T-helper 2 cell treated with Interferon-gamma antibody and Interleukin-4, amounts not matched to agents 100 ng/mL and 5 ng/mL, for 36 hours (primary cell): ENCODE results near the gene ABTB2. TPM values are rescaled to one million over a fixed set of nuclear protein-coding genes. Genes with fewer than 3 reads are reported as not detected.
"Not testable (repeated sequence)": the region's sequence is repeated elsewhere in the genome, so short reads cannot be mapped to it uniquely, and the experiment has no call there.

Experiments
- intact Hi-C: fragments of 100-400 bp; cut with micrococcal nuclease; formaldehyde crosslinking; loops from one replicate; pipeline ENCODE4 v1.15.1; 2023
- total RNA-seq: library from RNA; stranded (reverse); gene quantifications from 2 replicates; pipeline ENCODE4 v1.2.3, GENCODE V29; 2022

Gene ABTB2
- total RNA-seq, 1 donor from 2014 or later: 4.6 TPM

DNA sequence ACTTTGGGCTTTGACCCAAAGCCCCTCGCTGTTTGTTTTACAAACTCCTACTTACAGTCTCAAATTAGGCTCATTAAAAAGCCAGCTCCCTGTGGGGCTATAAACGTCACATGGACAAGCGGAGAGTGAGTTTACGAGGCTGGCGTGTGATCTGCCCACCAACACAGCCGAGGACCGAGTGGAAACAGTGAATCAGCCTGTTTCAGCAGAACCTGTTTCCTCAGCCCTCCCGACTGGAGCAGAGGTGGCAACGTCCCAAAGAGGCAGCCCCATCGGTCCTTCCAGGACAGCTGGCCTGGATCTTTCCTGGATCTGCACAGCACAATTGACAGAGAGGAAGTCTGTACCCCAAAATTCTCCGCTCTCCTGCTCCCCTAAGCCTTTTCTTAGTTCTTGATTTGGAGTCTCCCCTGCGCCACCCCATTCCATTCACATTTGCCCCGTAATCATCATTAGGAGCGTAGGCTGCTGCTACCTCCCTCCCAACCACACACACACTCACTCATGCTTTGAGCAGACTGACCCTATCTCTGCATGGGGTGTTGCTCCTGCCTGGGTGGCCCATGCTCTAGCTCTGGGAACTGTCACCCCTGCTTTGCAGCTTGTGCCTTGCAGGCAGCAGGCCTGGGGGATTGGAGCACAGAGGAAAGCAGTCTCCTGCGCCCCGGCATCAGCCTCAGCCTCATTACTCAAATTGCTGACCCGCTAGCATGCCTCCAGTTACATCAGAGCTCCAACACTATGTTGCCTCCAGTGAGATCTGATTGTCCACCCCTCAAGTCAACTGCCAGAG lies 134.6 kb downstream of the ABTB2 start:
- intact Hi-C loops: no loop called here

DNA sequence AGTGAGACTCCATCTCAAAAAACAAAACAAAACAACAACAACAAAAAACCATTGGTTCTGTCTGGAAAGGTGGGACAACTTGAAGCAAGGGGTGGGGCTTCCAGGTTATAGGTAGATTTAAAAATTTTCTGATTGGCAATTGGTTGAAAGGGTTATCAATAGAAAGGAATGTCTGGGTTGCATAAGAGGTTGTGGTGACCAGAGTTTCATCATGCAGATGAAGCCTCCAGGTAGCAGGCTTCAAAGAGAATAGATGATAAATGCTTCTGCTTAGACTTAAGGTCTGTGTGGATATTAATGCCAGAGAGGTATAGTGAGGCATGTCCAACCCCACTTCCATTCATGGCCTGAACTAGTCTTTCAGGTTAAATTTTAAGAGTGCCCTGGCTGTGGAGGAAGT lies 135.8 kb downstream of the ABTB2 start:
- intact Hi-C loops: no loop called here

DNA sequence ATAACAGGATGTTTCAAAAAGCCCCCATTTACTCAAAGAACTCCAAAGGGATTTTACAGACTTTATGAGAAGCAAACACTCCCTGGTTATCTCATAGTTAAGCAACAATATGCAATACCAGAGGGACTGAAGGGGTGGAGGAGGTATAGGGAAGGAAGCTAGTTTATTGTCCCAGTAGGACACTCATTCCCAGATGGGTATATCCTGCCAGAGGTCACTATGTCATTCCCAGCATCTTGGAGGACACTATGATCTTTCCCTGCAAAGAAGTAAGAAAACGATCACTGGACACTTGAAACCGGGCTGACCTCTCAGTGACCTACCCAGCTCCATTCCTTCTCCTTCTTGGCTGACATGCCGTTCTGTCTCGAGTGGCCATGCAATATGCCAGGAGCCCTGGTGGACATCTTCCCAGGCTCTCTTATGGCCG lies 137.9 kb downstream of the ABTB2 start:
- intact Hi-C loops: no loop called here

DNA sequence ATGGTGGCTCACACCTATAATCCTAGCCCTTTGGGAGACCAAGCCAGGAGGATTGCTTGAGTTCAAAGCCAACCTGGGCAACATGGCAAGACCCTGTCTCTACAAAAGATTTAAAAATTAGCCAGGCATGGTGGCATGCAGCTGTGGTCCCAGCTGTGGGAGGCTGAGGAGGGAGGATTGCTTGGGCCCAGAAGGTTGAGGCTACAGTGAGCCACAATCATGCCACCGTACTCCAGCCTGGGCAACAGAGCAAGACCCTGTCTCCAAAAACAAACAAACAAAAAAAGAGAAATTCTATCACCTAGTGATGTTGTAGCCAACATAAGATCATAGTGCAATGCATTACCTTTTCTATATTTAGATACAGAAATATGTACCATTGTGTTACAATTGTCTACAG lies 138.5 kb downstream of the ABTB2 start:
- intact Hi-C loops: no loop called here

DNA sequence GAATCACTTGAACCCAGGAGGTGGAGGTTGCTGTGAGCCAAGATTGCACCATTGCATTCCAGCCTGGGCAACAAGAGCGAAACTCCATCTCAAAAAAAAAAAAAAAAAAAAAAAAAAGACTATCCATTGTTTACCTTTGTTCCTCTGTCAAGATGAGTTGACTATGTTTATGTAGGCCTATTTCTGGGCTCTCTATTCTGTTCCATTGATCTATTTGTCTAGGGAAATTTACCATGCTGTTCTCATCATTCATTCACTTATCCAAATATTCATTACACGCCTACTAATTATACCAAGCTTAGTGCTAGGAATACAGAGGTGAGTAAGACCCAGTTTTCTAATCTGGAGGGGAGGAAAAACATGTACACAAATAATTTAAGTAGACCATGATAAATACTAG lies 139.1 kb downstream of the ABTB2 start:
- intact Hi-C loops: not testable (repeated sequence)

DNA sequence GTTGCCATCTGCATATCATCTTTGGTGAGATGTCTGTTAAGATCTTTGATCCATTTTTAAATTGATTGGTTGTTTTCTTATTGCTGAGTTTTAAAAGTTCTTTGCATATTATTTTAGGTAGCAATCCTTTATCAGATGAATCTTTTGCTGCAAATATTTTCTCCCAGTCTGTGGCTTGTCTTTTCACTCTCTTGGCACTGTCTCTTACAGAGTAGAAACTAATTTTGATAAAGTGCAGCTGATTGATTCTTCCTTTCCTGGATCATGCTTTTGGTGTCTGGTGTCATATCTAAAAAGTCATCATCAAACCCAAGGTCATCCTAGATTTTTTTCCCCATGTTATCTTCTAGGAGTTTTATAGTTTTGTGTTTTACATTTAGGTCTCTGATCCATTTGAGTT lies 139.7 kb downstream of the ABTB2 start:
- intact Hi-C loops: no loop called here

DNA sequence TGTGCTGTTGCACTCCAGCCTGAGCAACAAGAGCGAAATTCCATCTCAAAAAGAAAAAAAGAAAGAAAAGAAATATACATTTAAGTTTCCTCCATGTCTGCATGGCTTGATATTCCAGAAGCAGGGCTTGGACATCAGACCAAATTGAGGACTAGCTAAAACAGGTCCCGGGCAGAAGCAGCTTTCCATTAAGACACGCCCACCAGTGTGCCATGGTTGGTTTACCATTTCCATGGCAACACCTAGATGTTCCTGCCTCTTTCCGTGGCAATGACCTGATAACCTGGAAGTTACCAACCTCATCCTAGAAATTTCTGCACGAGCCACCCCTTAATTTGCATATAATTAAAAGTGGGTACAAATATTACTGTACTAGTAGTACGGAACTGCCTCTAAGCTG lies 141.1 kb downstream of the ABTB2 start:
- intact Hi-C loops: no loop called here

DNA sequence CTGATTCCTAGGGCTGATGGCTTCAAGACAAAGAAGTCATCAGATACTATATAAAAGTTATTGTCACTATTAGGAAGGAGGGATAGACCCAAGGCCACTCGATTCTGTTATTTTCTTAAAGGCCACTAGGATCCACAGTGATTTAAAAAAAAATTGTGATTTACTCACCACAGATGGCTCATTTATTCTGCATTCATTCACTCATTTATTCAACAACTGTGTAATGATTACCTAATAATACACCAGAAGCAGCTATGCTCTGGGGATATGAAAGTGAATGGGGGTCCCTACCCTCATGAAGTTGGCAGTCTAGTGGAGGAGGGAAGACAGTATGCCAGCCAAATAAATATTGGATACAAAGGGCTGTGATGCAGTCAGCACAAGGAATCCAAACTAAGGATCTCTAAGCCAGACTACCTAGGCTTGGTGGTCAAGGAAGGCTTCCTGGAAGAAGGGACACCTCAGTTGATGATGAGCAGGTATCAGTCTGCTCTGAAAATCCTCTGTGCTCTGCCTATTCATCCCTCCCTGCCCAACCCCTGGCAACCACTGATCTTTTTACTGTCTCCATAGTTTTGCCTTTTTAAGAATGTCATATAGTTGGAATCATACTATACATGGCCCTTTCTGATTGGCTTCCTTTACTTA lies 141.9 kb downstream of the ABTB2 start:
- intact Hi-C loops: no loop called here

DNA sequence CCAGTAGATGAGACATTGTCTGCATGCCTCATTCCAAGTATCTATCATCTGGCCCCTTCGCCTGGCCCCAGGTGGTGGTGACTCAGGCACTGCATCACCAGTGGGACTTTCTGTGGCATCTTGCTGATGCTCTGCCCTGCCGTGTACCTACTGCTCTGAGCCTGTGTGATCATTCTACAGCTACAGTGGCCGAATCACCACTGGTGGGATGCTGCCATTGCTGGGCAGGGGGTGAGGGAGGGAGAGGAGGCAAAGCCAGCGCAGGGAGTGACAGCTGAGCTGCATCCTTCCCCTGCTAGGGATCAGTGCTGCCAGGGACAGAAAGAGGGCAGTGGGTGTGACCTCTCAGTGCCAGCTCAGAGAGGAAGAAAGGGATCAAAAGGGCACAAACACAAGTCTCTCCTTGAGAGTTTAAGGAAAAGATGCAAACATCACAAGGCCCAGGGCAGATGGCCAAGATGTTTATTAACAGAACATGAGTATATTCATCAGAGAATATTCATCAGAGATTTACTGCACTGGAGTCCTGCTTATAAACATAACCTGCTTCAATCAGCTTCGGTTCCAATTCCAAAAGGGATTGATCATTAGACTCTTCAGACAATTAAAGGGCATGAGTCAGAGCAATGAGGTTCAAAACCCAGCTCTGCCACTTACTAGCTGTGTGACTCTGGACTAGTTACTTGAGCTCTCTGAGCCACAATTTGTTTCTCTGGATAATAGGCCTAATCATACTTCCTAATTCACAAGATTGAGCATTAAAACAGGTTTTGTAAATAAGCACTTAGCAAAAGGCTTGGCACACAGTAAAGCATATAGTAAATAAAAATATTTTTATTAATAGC lies 142.6 kb downstream of the ABTB2 start:
- intact Hi-C loops: no loop called here

DNA sequence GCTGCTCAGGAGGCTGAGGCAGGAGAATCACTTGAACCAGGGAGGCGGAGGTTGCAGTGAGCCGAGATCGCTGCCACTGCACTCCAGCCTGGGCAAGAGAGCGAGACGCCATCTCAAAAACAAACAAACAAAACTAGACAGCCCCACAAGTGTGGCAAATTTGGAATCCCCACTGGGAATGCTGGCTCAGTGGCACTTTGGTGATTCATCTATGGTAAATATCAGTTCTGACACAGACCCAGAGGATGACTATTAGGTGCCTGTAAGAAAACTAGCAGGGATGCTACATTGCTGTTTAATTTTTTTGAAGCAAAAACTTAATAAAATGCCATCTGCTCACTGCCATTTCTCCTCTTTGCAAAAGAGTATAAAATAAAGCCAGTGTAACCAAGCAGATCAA lies 144.4 kb downstream of the ABTB2 start:
- intact Hi-C loops: no loop called here

DNA sequence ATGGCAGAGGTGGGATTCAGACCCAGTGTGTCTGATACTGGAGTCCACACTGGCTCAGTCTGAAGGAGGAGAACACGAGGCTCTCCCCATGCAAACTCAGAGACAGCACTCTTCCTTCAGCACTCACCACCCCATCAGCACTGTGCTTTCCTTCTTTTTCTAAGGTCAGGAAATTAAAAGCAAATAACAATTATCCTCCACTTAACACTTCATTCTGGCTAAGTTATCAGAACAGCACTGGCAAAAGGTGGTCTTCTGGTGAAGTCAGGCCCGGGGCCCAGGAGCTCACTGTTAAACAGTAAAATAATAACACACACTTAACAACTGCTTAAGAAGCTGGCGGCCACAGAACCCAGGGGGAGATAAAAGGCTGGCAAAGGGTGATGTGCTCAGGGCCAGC lies 145.2 kb downstream of the ABTB2 start:
- intact Hi-C loops: no loop called here

DNA sequence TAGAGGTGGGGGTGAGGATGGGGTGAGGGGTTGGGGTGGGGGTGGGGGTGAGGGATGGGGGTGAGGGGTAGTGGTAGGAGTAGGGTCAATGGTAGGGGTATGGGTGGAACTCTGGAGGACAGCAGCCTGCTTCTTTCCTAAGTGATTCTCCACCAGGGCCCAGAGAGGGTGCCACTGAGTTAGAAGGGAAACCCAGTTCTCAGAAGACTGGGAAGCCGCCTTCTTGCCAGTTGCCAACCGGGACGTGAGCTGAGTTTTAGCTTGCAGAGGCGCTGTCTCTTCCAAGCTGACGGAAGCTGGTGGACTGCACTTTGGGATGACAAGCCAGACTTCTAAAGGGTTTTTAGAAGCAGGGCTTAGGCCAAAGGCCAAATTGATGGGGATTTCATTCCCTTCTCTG lies 148.0 kb downstream of the ABTB2 start:
- intact Hi-C loops: no loop called here

DNA sequence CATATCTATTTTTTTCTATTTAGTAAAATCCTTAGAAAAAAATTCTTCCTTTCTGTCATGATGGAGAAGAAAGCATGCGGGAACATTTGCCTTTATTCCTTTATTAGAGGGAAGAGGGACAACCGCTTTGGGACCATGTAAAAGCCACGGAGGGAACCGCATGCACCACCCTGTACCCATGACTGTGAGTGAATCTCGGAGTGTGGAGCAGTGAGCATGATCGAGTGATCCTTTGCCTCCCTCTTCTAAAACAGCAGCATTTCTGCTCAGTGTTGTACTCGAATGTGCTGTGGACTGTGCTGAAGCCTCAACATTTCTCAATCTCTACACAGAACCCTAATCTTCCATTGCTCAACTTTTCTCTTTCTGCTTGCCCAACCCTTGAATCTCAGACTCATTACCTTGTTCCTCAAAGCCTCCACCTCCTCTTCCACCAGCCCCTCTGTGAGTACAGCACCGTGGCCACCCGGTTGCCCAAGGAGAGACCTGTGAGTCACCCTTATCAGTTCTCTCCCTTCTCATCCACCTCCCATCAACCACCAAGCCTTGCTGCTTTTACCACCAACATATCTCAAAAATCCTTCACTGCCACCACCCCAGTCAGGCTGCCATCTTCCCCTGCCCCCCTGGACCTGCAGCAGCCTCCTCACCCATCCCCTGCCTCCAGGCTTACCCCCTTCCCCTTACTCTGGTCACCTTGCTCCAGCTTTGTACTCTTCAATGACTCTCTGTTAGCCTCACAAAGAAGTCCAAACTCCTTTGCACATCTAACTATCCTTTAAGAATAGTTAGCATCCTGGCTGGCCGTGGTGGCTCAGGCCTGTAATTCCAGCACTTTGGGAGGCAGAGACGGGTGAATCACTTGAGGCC lies 149.3 kb downstream of the ABTB2 start:
- intact Hi-C loops: no loop called here

DNA sequence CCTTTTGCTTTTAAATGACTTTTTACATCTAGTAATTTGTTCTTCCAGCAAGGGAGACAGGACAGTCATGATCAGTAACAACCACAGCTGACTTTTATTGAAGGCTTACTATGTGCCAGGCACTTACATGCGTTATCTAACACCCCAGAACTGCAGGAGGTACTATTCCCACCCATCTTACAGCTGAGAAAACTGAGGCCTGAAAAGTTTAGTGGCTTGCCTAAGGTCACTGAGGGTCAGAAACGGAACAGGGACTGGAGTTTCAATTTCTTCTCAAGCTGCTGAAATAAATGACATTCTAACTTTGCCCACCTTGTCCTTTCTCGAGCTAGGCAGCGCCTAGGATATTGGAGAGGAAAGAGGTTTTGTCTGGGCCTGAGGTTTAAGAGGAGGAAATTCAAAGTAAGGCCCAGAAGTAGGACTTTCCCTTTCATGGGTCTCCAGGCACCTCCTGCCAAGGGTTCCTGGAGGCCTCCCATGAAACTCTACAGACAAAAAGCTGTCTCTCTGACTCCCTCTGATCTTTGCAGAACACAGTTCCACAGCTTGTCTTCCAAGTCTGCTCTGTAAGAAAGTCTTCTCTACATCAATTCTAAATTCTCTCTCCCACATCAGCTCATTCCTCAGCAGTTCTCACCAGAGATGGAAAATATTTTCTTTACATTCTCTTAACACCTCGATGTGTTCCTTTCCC lies 150.2 kb downstream of the ABTB2 start:
- intact Hi-C loops: no loop called here

DNA sequence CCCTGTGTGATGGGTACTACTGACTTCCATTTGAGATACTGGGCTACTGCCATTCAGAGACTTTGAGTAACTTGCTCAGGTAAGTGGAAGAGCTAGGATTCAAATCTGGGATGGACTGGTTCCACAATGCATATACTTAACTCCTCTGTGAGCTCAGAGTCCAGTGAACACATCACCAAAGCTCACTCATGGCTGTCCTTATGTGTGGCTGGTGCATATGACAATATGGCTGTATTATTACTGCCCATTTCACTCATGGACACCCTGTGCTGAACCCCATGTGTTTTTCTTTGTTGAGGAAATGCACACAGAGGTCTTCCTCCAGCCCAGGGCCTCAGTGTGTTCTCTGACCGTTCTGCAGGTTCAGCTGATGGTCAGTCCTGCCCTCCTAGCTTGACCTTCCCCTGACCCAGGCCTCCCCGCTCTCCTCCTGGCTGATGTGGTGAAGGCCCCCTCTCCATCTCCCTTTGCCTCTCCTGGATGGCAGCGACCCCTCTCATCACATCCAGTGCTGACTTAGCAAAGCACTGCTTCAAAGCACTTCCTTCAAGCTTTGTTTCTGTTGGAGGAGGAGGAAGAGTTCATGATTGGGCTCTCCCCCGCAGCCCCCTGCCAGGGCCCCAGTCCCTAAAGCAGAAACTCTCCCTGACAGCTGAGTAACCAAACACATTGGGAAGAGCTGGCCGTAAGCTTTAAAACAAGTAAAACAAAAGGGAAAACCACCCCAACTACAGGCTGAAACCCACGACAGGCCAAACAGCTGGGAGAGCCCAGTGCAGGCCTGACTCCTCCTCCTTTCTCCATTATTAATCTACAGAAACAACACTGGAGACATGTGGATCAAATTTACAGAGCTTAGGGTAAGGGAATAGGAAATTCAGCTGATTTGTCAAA lies 151.2 kb downstream of the ABTB2 start:
- intact Hi-C loops: no loop called here

DNA sequence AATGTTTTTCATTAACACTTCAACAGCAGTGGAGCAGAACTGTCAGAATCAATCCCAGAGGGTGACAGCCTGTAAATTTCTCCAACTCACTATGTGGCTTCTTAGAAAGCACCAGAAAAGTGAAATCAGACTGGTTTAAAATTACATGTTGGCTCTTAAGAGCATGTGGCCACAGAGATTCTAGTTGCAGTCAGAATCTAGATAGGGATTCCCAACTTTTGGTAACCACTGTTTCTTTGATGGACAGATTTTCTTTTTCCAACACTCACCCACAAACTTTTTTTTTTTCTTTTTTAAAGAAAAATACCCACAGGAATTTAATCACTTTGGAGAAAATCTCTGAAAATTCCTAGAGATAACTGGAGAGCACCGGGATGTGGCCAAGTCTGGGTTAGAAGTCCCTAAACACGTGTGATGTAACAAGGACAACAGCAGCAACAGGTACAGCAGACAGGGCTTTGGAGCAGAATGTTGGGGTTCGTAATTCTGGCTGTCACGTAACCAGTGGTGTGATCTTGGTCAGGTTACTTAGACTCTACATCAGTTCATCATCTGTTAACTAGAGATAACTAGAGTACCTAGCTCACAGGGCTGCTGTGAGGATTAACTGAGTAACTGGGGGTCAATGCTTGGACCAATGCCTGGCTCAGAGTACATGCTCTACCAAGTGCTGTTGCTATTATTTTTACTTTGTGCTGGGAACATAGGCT lies 152.3 kb downstream of the ABTB2 start:
- intact Hi-C loops: no loop called here

DNA sequence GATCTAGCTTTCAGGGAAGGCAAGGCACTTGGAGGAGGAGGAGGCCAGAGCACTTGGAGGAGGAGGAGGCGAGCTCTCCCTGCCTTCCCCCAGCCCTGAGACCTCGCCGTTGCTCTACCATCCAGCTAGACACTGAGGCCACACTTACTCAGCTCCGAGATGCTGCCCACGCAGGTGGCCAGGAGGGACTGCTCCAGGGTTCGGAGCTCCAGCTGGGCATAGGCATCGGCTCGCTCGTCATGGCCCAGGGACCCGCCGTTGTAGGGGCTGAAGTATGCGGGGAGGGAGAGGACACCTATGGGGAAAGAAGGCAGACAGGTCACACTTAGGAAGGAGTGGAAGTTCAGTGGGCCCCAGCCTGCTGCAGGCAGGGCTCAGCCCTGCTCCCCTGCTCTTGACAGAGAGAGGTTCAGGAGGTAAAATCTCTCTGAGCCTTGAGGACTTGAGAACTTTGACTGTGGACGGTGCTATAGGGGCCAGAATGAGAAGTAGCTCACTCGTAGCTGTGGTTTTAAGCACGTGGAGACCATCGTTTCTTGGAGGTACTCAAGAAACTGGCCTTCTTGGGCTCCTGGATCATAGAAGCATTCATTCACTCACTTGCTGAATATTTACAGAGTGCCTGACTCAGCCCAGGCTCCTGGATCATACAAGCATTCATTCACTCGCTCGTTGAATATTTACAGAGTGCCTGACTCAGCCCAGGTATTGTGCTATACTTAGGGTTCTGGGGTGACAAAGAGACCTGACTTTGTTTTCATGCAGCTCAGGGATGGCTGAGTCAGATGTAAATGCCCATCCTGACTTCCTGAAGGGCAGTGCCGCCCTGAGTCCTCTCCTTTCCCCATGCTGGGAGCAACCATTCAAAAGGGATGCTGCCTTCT lies 153.2 kb downstream of the ABTB2 start:
- intact Hi-C loops: no loop called here

DNA sequence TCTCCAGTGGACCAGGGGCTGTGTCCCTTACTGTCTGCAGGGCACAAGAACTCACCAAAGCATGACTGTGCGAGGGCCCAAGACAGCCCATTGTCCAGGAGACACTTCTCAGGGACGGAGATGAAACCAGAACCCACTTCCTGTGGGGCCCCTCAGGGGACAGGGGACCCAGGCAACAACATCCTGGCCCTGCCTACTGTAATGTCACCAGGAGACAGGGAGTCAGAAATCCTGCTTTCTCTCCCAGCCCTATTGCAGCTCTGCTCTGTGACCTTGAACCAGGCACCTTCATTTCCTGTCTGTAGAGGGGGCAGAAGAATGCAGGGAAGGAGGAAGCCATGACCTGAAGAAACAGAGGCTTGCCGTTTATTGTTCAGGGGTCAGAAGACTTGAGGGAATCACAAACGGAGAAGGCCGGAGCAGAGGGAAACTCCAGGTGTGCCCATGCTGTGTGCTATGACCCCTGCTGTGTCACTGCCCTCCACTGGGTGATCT lies 154.4 kb downstream of the ABTB2 start:
- intact Hi-C loops: no loop called here
